Measurements from ENCODE around the gene CIART.
"Not testable (repeated sequence)": the region's sequence is repeated elsewhere in the genome, so short reads cannot be mapped to it uniquely, and the experiment has no call there.

Gene CIART

DNA sequence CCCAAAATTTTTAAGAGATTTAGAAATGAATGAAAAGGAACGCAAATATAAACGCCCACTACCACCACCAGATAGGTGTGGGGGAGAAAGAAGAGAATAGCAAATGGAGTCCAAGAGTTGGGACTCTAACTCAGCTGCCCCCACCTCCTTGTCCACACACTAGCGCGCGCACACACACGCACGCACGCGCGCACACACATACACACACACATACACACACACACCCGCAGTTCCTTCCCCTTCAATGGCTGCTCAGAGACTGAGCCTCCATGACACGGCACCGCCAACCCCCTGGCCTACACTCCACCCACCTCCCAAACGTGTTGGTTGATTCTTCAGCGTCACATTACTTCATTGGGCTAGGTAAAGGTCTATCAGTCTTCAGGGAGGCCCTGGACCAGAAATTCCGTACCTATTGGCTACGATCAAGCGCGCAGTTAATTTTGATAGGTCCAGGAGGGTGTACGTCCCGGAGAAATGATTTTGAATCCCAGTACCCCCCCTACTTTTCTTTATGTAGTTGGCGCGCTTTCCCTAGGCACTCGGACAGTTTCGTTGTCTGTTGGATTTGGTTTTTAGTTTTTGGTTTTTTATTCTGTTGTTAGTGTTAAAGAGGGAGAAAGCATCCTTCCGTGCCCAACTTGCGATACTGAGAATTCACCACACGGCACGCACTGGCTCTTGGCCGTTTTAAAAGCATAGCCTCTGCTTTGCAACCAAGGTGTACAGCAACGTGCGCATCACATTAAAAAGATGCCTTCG lies 46.3 kb upstream of the CIART start, which contains the start of gene ANP32E:
ANP32E (minus strand) TSS at position 261 of the 762 bp plus-strand sequence. CDS start 326 bp downstream, outside the sequence.
- Histone ChIP-seq H3K27me3 (ENCODE audit: insufficient read depth, low read length) (no peaks in the 10 kb centered on the region), H3K79me2 (ENCODE audit: insufficient read depth, low read length) (peaks cover 40% of the 10 kb centered on the region), H3K4me2 (ENCODE audit: low read length) (peak within 1 kb of the TSS; percentile 83), H3K27ac (ENCODE audit: low read depth, low read length, poor library complexity, severe bottlenecking) (peak within 1 kb of the TSS; percentile 89), H3K4me1 (ENCODE audit: insufficient read depth, low read length, severe bottlenecking) (peaks cover 25% of the 10 kb centered on the region), H3K4me3 (ENCODE audit: low read depth, low read length, poor library complexity, severe bottlenecking) (peak within 1 kb of the TSS; percentile 97), H2AFZ (ENCODE audit: low read length) (peak within 1 kb of the TSS; percentile 73), H3K9me2 (ENCODE audit: low read depth, low read length) (no peaks in the 10 kb centered on the region), H3K9me3 (ENCODE audit: low read length) (no peaks in the 10 kb centered on the region), H3K36me3 (ENCODE audit: insufficient read depth, low read length) (peaks cover 10% of the 10 kb centered on the region), H4K20me1 (ENCODE audit: insufficient read depth, low read length) (no peaks in the 10 kb centered on the region), H3F3A (ENCODE audit: insufficient read depth, low read length) (no peaks in the 10 kb centered on the region), H3K9ac (ENCODE audit: low read length) (peak within 1 kb of the TSS; percentile 100)
- TF ChIP-seq, protein P1, sequence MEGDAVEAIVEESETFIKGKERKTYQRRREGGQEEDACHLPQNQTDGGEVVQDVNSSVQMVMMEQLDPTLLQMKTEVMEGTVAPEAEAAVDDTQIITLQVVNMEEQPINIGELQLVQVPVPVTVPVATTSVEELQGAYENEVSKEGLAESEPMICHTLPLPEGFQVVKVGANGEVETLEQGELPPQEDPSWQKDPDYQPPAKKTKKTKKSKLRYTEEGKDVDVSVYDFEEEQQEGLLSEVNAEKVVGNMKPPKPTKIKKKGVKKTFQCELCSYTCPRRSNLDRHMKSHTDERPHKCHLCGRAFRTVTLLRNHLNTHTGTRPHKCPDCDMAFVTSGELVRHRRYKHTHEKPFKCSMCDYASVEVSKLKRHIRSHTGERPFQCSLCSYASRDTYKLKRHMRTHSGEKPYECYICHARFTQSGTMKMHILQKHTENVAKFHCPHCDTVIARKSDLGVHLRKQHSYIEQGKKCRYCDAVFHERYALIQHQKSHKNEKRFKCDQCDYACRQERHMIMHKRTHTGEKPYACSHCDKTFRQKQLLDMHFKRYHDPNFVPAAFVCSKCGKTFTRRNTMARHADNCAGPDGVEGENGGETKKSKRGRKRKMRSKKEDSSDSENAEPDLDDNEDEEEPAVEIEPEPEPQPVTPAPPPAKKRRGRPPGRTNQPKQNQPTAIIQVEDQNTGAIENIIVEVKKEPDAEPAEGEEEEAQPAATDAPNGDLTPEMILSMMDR (IDR thresholded peaks at IDR 0.05; ENCODE audit: low read length) = peak; percentile 36; the same call in 1 of the 2 replicates
- no peak for TF ChIP-seq EZH2 (IDR thresholded peaks at IDR 0.05; ENCODE audit: borderline replicate concordance, low read length)

DNA sequence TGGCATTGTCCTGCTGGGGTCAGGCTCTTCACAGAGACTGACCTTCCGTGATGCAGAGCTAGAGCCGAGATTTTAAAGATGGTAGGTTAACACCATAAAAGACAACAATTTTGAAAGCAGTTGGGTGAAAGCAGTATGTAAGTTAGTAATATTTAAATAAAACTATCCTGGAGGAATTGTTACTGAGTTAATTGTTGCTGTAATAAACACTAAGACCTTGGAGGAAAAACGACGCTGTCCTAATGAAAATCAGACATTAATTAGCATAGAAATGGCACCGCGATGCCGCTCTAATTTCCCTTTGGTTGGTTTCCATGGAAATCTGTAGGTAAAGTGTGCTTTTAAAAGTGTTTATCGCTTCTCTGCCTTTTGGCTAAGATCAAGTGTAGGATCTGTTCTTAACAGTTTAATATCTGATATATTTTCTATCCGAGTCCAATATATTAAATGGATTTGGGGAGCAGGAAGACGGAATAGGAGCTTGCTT lies 45.7 kb upstream of the CIART start:
- H3F3A ChIP-seq (ENCODE audit: insufficient read depth, low read length) = no peaks in the 10 kb centered on the region
- peak overlapping the region; percentile 81 for H3K9ac ChIP-seq (ENCODE audit: low read length)
- H3K9me3 ChIP-seq (ENCODE audit: low read length) = no peaks in the 10 kb centered on the region
- peak overlapping the region; percentile 89 for H3K27ac ChIP-seq (ENCODE audit: low read depth, low read length, poor library complexity, severe bottlenecking)
- H3K4me2 ChIP-seq (ENCODE audit: low read length) = peak overlapping the region; percentile 83
- H3K4me3 ChIP-seq (ENCODE audit: low read depth, low read length, poor library complexity, severe bottlenecking) = peak overlapping the region; percentile 97
- no peaks in the 10 kb centered on the region for H3K27me3 ChIP-seq (ENCODE audit: insufficient read depth, low read length)
- H3K4me1 ChIP-seq (ENCODE audit: insufficient read depth, low read length, severe bottlenecking) = peaks cover 25% of the 10 kb centered on the region
- H3K79me2 ChIP-seq (ENCODE audit: insufficient read depth, low read length) = peaks cover 38% of the 10 kb centered on the region
- H4K20me1 ChIP-seq (ENCODE audit: insufficient read depth, low read length) = no peaks in the 10 kb centered on the region
- peak overlapping the region; percentile 73 for H2AFZ ChIP-seq (ENCODE audit: low read length)
- no peaks in the 10 kb centered on the region for H3K9me2 ChIP-seq (ENCODE audit: low read depth, low read length)
- no peak for TF ChIP-seq EZH2 (IDR thresholded peaks at IDR 0.05; ENCODE audit: borderline replicate concordance, low read length)
- TF ChIP-seq, protein P1 (IDR thresholded peaks at IDR 0.05; ENCODE audit: low read length) = no peak
- peaks cover 6% of the 10 kb centered on the region for H3K36me3 ChIP-seq (ENCODE audit: insufficient read depth, low read length)

DNA sequence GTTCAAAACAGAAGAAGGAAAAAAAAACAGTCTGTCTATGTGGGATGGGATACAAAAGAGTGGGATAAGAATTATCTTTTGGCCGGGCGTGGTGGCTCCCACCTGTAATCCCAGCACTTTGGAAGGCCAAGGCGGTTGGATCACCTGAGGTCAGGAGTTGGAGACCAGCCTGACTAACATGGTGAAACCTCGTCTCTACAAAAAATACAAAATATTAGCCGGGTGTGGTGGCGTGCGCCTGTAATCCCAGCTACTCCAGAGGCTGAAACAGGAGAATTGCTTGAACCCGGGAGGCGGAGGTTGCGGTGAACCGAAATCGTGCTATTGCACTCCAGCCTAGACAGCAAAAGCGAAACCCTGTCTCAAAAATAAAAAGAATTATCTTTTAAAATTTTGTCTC lies 45.2 kb upstream of the CIART start:
- H3K36me3 ChIP-seq (ENCODE audit: insufficient read depth, low read length); H3K27me3 ChIP-seq (ENCODE audit: insufficient read depth, low read length); H4K20me1 ChIP-seq (ENCODE audit: insufficient read depth, low read length); H3K9me2 ChIP-seq (ENCODE audit: low read depth, low read length); H2AFZ ChIP-seq (ENCODE audit: low read length); H3K9ac ChIP-seq (ENCODE audit: low read length); H3K4me3 ChIP-seq (ENCODE audit: low read depth, low read length, poor library complexity, severe bottlenecking); H3K27ac ChIP-seq (ENCODE audit: low read depth, low read length, poor library complexity, severe bottlenecking); H3K9me3 ChIP-seq (ENCODE audit: low read length); H3F3A ChIP-seq (ENCODE audit: insufficient read depth, low read length): not testable (repeated sequence)
- Histone ChIP-seq H3K4me1 (ENCODE audit: insufficient read depth, low read length, severe bottlenecking) (peaks cover 25% of the 10 kb centered on the region), H3K4me2 (ENCODE audit: low read length) (peak overlapping the region; percentile 83; the same call in 1 of the 2 replicates), H3K79me2 (ENCODE audit: insufficient read depth, low read length) (peaks cover 35% of the 10 kb centered on the region)

All from OCI-LY1 (cell line).